Measurements from ENCODE around the gene SYNE4. TPM values are rescaled to one million over a fixed set of nuclear protein-coding genes. Genes with fewer than 3 reads are reported as not detected.

SYNE4 gene
- total and polyA plus RNA-seq, 2 of the 13 experiments (the other 11 are each of a cell fraction or from before 2014, with no cell fraction given) = 13.7 to 23.0 TPM

- peak; percentile 27; the same call in 1 of the 2 replicates for TF ChIP-seq HDAC2 (CRISPR knock-in tag; IDR thresholded peaks at IDR 0.05)
- peak; percentile 1; the same call in 1 of the 2 replicates for TF ChIP-seq YEATS2 (CRISPR knock-in tag; IDR thresholded peaks at IDR 0.05; ENCODE audit: borderline replicate concordance)
- TF ChIP-seq, protein P1, sequence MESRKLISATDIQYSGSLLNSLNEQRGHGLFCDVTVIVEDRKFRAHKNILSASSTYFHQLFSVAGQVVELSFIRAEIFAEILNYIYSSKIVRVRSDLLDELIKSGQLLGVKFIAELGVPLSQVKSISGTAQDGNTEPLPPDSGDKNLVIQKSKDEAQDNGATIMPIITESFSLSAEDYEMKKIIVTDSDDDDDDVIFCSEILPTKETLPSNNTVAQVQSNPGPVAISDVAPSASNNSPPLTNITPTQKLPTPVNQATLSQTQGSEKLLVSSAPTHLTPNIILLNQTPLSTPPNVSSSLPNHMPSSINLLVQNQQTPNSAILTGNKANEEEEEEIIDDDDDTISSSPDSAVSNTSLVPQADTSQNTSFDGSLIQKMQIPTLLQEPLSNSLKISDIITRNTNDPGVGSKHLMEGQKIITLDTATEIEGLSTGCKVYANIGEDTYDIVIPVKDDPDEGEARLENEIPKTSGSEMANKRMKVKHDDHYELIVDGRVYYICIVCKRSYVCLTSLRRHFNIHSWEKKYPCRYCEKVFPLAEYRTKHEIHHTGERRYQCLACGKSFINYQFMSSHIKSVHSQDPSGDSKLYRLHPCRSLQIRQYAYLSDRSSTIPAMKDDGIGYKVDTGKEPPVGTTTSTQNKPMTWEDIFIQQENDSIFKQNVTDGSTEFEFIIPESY (CRISPR knock-in tag; IDR thresholded peaks at IDR 0.05) = no peak
- TF ChIP-seq, protein P2, sequence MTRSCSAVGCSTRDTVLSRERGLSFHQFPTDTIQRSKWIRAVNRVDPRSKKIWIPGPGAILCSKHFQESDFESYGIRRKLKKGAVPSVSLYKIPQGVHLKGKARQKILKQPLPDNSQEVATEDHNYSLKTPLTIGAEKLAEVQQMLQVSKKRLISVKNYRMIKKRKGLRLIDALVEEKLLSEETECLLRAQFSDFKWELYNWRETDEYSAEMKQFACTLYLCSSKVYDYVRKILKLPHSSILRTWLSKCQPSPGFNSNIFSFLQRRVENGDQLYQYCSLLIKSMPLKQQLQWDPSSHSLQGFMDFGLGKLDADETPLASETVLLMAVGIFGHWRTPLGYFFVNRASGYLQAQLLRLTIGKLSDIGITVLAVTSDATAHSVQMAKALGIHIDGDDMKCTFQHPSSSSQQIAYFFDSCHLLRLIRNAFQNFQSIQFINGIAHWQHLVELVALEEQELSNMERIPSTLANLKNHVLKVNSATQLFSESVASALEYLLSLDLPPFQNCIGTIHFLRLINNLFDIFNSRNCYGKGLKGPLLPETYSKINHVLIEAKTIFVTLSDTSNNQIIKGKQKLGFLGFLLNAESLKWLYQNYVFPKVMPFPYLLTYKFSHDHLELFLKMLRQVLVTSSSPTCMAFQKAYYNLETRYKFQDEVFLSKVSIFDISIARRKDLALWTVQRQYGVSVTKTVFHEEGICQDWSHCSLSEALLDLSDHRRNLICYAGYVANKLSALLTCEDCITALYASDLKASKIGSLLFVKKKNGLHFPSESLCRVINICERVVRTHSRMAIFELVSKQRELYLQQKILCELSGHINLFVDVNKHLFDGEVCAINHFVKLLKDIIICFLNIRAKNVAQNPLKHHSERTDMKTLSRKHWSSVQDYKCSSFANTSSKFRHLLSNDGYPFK (CRISPR knock-in tag; IDR thresholded peaks at IDR 0.05; ENCODE audit: borderline replicate concordance) = peak; percentile 62; the same call in 1 of the 2 replicates
- TF ChIP-seq, protein P3, sequence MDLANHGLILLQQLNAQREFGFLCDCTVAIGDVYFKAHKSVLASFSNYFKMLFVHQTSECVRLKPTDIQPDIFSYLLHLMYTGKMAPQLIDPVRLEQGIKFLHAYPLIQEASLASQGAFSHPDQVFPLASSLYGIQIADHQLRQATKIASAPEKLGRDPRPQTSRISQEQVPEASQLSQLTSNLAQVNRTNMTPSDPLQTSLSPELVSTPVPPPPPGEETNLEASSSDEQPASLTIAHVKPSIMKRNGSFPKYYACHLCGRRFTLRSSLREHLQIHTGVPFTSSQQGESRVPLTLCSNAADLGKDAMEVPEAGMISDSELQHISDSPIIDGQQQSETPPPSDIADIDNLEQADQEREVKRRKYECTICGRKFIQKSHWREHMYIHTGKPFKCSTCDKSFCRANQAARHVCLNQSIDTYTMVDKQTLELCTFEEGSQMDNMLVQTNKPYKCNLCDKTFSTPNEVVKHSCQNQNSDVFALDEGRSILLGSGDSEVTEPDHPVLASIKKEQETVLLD (CRISPR knock-in tag; IDR thresholded peaks at IDR 0.05; ENCODE audit: low read depth) = peak; percentile 75; the same call in 1 of the 2 replicates
- TF ChIP-seq ZNF777 (CRISPR knock-in tag; IDR thresholded peaks at IDR 0.05) = peak; percentile 84
- TF ChIP-seq ATF7 (IDR thresholded peaks at IDR 0.05) = no peak
- TF ChIP-seq ATF7 (CRISPR knock-in tag; IDR thresholded peaks at IDR 0.05) = no peak
- TF ChIP-seq GMEB2 (CRISPR knock-in tag; IDR thresholded peaks at IDR 0.05; ENCODE audit: low read depth) = no peak
- TF ChIP-seq RAD51 (IDR thresholded peaks at IDR 0.05; ENCODE audit: borderline replicate concordance) = no peak
- 0 out of 4 replicates have a peak, but pooled peaks of 1 of the 2 experiments have one; percentile 23 for TF ChIP-seq EP300 (IDR thresholded peaks at IDR 0.05; ENCODE audit: low read depth in 2 of 2, low read length in 2 of 2)
- TF ChIP-seq EP300 (CRISPR knock-in tag; IDR thresholded peaks at IDR 0.05; ENCODE audit: borderline replicate concordance) = no peak
- TF ChIP-seq ZNF615 (CRISPR knock-in tag; IDR thresholded peaks at IDR 0.05; ENCODE audit: borderline replicate concordance) = no peak
- TF ChIP-seq NONO (IDR thresholded peaks at IDR 0.05) = no peak
- 0 out of 2 replicates have a peak, but pooled peaks have one; percentile 46 for TF ChIP-seq NONO (CRISPR knock-in tag; conservative IDR thresholded peaks at IDR 0.05)
- no peak for TF ChIP-seq KDM1A (CRISPR knock-in tag; IDR thresholded peaks at IDR 0.05)
- no peak for TF ChIP-seq ZNF362 (CRISPR knock-in tag; IDR thresholded peaks at IDR 0.05; ENCODE audit: borderline replicate concordance)
- no peak for TF ChIP-seq NCOR1 (IDR thresholded peaks at IDR 0.05; ENCODE audit: borderline replicate concordance, low read length)
- TF ChIP-seq, protein P4, sequence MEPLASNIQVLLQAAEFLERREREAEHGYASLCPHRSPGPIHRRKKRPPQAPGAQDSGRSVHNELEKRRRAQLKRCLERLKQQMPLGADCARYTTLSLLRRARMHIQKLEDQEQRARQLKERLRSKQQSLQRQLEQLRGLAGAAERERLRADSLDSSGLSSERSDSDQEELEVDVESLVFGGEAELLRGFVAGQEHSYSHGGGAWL (CRISPR knock-in tag; IDR thresholded peaks at IDR 0.05) = 0 out of 2 replicates have a peak, but pooled peaks have one; percentile 28
Measured at GRCh38 chr19:36054733-36055686, 46.4 kb upstream of the SYNE4 start, which contains the start of gene WDR62 (continued).

Data from HepG2 (cell line).